K562 (cell line): ENCODE measurements around the gene CALHM3.

Experiments
- ATF1 ChIP-seq, 2 experiments: fragments of 450-650 bp in 1 of 2; IDR thresholded peaks; 2 replicates each; pipeline ENCODE4 v1.6.1; 2016; ENCODE audit warnings: missing compliant biosample characterization in 1 of 2, missing genetic modification characterization in 1 of 2
- GABPA ChIP-seq: fragments of 200-800 bp; sonication (Bioruptor generic); conservative IDR thresholded peaks from 2 replicates; pipeline ENCODE4 v1.6.1; 2016; ENCODE audit warnings: low read depth, missing genetic modification characterization, missing compliant biosample characterization
- HCFC1 ChIP-seq: IDR thresholded peaks from 2 replicates; pipeline ENCODE4 v1.6.1; 2012; ENCODE audit warnings: low read depth, low read length, improper control_type of control experiment
- NBN ChIP-seq: fragments of 450-650 bp; IDR thresholded peaks from 2 replicates; pipeline ENCODE4 v1.6.1; 2016; ENCODE audit warnings: low read depth, mild to moderate bottlenecking
- ZNF76 ChIP-seq: fragments of 250-450 bp; sonication (Bioruptor Pico); IDR thresholded peaks from 2 replicates; pipeline ENCODE4 v1.4.0; 2020; ENCODE audit warnings: mild to moderate bottlenecking, moderate library complexity, borderline replicate concordance
- ZZZ3 ChIP-seq: fragments of 450-650 bp; IDR thresholded peaks from 2 replicates; pipeline ENCODE4 v1.6.1; 2016; ENCODE audit warnings: antibody characterized with exemption, mild to moderate bottlenecking, moderate library complexity
- TF ChIP-seq, protein P1 (sequence below): sonication (generic); formaldehyde crosslinking; IDR thresholded peaks from 2 replicates; pipeline ENCODE4 v1.8.0; 2022; ENCODE audit warnings: mild to moderate bottlenecking, missing genetic modification reagents

- TF ChIP-seq HCFC1 (no peak), ATF1 (CRISPR knock-in tag; IDR thresholded peaks at IDR 0.05) (no peak), ATF1 (tag; IDR thresholded peaks at IDR 0.05) (no peak), GABPA (tag) (no peak), NBN (no peak), ZNF76 (CRISPR knock-in tag) (no peak), ZZZ3 (no peak)
- TF ChIP-seq, protein P1, sequence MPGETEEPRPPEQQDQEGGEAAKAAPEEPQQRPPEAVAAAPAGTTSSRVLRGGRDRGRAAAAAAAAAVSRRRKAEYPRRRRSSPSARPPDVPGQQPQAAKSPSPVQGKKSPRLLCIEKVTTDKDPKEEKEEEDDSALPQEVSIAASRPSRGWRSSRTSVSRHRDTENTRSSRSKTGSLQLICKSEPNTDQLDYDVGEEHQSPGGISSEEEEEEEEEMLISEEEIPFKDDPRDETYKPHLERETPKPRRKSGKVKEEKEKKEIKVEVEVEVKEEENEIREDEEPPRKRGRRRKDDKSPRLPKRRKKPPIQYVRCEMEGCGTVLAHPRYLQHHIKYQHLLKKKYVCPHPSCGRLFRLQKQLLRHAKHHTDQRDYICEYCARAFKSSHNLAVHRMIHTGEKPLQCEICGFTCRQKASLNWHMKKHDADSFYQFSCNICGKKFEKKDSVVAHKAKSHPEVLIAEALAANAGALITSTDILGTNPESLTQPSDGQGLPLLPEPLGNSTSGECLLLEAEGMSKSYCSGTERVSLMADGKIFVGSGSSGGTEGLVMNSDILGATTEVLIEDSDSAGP (CRISPR knock-in tag) = no peak
Observed at GRCh38 chr10:103451091-103451813, 27.8 kb downstream of the CALHM3 start.
